Measurements from ENCODE around the gene NEK3.
A peak's percentile ranks its signal among the peaks of the same experiment; 100 is the strongest.
"Not testable (repeated sequence)": the region's sequence is repeated elsewhere in the genome, so short reads cannot be mapped to it uniquely, and the experiment has no call there.

NEK3 gene

GRCh38 chr13:52127783-52128702, 31.4 kb downstream of the NEK3 start:
- DNase-seq: peak in 41 of 42 donors; percentile 17 to 86 (median 64)
- intact Hi-C loops (cut with DNase I): loop anchor here (5.0 kb wide), 2 partner anchors 116 to 131 kb away; partner anchors contain the start of genes ALG11 and ATP7B

- intact Hi-C loops (cut with DNase I): loop anchor here (5.0 kb wide), 2 partner anchors 115 to 130 kb away; partner anchors contain the start of genes ALG11 and ATP7B
- DNase-seq: no peak
Measured at GRCh38 chr13:52127378-52127777, 32.0 kb downstream of the NEK3 start.

GRCh38 chr13:52125547-52125946, 33.9 kb downstream of the NEK3 start:
- no peak for DNase-seq
- intact Hi-C loops (cut with DNase I): loop anchor here (5.0 kb wide), 2 partner anchors 113 to 128 kb away; partner anchors contain the start of genes ALG11 and ATP7B

- intact Hi-C loops (cut with DNase I): no loop called here
- no peak for DNase-seq
Measured at GRCh38 chr13:52118595-52118994, 40.8 kb downstream of the NEK3 start.

GRCh38 chr13:52118095-52118494, 41.3 kb downstream of the NEK3 start:
- no peak for DNase-seq
- intact Hi-C loops (cut with DNase I): no loop called here

GRCh38 chr13:52112591-52112990, 46.8 kb downstream of the NEK3 start:
- intact Hi-C loops (cut with DNase I): no loop called here
- no peak for DNase-seq

GRCh38 chr13:52109116-52109670, 50.2 kb downstream of the NEK3 start:
- DNase-seq: no peak
- intact Hi-C loops (cut with DNase I): no loop called here

- no peak for DNase-seq
- intact Hi-C loops (cut with DNase I): no loop called here
Measured at GRCh38 chr13:52105841-52106240, 53.6 kb downstream of the NEK3 start.

GRCh38 chr13:52104624-52105023, 54.8 kb downstream of the NEK3 start:
- intact Hi-C loops (cut with DNase I): no loop called here

GRCh38 chr13:52103386-52103785, 56.0 kb downstream of the NEK3 start:
- intact Hi-C loops (cut with DNase I): no loop called here
- DNase-seq: no peak

More at GRCh38 chr13:52104624-52105023, 54.8 kb downstream of the NEK3 start:
- DNase-seq: no peak

- DNase-seq; intact Hi-C loops (cut with DNase I): not testable (repeated sequence)
Measured at GRCh38 chr13:52102423-52102822, 57.0 kb downstream of the NEK3 start.

GRCh38 chr13:52097197-52097596, 62.2 kb downstream of the NEK3 start:
- intact Hi-C loops (cut with DNase I): no loop called here
- DNase-seq: no peak

- no peak for DNase-seq
- intact Hi-C loops (cut with DNase I): no loop called here
Measured at GRCh38 chr13:52096748-52097147, 62.6 kb downstream of the NEK3 start.

- DNase-seq: no peak
- intact Hi-C loops (cut with DNase I): no loop called here
Measured at GRCh38 chr13:52096062-52096461, 63.3 kb downstream of the NEK3 start.

- DNase-seq: no peak
- intact Hi-C loops (cut with DNase I): no loop called here
Measured at GRCh38 chr13:52092087-52092486, 67.3 kb downstream of the NEK3 start.

- DNase-seq: no peak
- intact Hi-C loops (cut with DNase I): no loop called here
Measured at GRCh38 chr13:52091473-52091872, 67.9 kb downstream of the NEK3 start.

- DNase-seq: no peak
- intact Hi-C loops (cut with DNase I): no loop called here
Measured at GRCh38 chr13:52085421-52085820, 74.0 kb downstream of the NEK3 start.

GRCh38 chr13:52084981-52085380, 74.4 kb downstream of the NEK3 start:
- DNase-seq: not testable (repeated sequence)

More at GRCh38 chr13:52084981-52085380, 74.4 kb downstream of the NEK3 start:
- intact Hi-C loops (cut with DNase I): not testable (repeated sequence)

All from head of caudate nucleus (tissue), 42 donors.